Tibial nerve (tissue), 4 donors: ENCODE data around the gene SPRING1.

Experiments used
- EP300 ChIP-seq, 2 donors: sonication (generic); formaldehyde crosslinking; IDR thresholded peaks; one replicate each; pipeline ENCODE4 v1.6.1; 2017; ENCODE audit warnings: antibody characterized with exemption in 2 of 2, mild to moderate bottlenecking in 1 of 2
- POLR2A ChIP-seq, 2 donors: fragments of 450-650 bp; IDR thresholded peaks; one replicate each; pipeline ENCODE4 v1.6.1; 2017; ENCODE audit warnings: antibody characterized with exemption in 2 of 2, mild to moderate bottlenecking in 2 of 2, moderate library complexity in 2 of 2
- TF ChIP-seq, protein P1 (sequence below), 5 experiments: fragments of 200-600 bp in 3 of 5; fragments of 450-650 bp in 2 of 5; sonication (generic) in 3 of 5; IDR thresholded peaks; one replicate each; pipeline ENCODE4 v1.5.1; 2016 to 2019; ENCODE audit warnings: antibody characterized with exemption in 5 of 5, mild to moderate bottlenecking in 3 of 5, moderate library complexity in 2 of 5

DNA sequence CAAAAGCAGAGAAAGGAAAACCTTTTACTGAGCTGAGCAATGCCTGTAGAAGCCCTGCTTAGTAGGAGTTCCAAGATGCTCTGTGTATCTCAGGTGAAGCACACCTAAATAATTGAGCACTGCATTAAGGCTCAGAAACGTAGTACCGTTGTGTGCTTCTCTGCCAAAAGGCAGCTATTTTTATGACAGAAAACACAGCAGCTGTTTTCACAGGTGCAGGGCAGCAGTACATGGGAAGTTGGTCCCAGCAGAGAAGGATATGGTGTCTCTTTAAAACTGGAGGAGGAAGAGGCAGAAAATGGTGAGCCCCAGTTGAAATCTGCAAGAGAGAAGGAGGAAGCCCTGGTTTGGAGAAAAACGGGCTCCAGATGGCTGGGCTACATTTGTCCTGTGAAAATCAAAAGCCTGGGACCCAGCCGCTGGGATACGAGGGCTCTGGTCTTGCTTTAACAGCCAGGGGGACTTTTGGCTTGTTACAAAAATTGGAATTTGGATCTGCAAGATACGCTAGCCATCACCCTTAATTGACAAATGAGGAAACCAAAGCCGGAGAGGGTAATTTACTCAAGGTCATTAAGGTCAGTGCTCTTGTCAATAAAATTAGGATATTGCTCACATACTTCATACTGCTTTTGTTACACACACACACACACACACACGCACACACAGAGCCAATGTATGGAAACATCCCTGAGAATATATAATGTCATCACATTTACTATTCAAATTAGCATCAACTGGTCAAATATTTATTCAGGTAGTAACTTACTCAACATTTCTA is 27.3 kb downstream of the SPRING1 start:
- TF ChIP-seq, protein P1, sequence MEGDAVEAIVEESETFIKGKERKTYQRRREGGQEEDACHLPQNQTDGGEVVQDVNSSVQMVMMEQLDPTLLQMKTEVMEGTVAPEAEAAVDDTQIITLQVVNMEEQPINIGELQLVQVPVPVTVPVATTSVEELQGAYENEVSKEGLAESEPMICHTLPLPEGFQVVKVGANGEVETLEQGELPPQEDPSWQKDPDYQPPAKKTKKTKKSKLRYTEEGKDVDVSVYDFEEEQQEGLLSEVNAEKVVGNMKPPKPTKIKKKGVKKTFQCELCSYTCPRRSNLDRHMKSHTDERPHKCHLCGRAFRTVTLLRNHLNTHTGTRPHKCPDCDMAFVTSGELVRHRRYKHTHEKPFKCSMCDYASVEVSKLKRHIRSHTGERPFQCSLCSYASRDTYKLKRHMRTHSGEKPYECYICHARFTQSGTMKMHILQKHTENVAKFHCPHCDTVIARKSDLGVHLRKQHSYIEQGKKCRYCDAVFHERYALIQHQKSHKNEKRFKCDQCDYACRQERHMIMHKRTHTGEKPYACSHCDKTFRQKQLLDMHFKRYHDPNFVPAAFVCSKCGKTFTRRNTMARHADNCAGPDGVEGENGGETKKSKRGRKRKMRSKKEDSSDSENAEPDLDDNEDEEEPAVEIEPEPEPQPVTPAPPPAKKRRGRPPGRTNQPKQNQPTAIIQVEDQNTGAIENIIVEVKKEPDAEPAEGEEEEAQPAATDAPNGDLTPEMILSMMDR (IDR thresholded peaks at IDR 0.05) = no peak
- TF ChIP-seq POLR2A (IDR thresholded peaks at IDR 0.05) (no peak), EP300 (IDR thresholded peaks at IDR 0.05) (no peak)
